NOMO-1 treated with DMSO at 0.1 percent for 48 hours (cell line): Measurements from ENCODE around the gene LTBP2.

Experiments used
- DNase-seq: peaks from one replicate; lab custom pipeline; 2025; ENCODE audit not compliant: unreplicated experiment; lab: John Stamatoyannopoulos, UW

LTBP2 gene

DNA sequence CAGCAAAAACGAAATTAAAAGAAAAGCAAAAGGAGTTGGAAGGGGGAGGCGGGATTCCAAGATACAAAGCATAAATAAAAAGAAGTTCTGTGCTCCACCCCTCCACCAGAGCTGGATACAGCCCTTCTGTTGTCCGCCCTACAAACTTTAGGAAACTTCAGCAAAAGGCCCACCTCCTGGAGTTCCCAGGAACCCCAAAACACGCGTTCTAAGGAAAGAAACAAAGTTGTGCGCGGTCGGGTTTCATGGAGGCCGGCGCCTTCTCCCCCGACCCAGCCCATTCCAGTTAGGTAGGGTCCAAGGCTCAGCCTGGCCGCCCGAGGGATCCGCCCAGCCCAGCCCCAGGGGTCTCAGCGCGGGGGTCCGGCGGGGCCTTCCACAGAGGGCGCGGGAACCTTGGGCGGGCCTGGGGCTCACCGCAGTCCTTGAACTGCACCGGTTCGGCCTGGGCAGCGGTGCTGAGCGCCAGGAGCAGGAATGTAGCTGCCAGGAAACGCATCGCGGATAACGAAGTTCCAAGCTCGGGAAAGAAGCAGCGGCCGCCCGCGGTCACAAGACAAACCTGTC, 119.2 kb downstream of the LTBP2 start, which contains the start of gene NPC2:
TSS of gene NPC2 (minus strand) at position 530 of the 567 bp plus-strand sequence. CDS start at position 499, 31 bp downstream.
- no peak for DNase-seq

DNA sequence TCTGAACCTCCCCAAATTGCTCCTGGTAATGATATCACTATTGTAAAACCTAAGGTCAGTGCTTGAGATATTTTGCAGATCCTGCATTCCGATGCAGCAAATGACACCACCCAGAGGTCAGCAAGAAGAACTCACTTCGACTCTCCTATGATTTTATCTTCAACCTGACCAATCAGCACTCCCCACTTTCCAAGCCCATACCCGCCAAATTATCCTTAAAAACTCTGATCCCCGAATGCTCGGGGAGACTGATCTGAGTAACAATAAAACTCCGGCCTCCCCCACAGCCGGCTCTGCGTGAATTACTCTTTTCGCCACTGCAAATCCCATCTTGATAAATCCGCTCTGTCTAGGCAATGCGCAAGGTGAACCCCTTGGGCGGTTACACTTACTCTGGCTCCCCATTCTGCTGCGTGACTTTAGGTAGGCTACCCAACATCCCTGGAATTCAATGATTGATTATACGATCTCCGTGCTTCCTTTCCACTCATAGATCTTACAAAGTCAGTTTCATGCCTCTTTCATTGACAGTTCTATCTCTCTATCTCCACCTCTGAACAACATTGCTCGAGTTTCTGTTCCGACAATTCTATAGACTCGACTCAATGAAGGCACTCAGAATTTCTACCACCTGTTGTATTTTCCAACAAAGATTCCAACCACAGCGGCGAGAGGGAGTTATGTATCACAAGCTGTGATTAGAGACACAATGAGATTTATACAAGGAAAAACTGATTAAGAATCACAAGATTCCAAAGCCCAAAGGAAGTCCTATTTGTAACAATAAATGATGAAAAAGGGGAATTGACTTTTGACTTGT, 119.9 kb downstream of the LTBP2 start:
- peak; percentile 44 for DNase-seq

DNA sequence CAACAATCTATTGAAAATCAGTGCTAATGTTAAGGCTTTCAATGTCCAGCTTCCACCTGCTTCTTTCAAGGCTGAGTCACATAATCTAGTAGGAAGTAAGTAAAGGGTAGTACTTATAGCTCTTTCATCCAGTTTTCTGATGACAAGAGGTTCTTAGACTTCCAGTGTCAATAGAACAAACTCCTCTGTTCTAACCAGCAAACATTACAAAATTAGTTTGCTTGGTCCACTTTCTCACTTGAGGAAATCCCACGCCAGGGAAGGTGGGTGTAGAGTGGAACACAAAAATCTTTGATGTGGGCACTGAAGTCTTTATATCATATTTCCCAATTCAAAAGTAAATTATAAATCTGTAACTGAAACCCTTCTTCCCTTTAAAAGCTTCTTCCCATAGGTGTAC, 121.6 kb downstream of the LTBP2 start:
- no peak for DNase-seq

DNA sequence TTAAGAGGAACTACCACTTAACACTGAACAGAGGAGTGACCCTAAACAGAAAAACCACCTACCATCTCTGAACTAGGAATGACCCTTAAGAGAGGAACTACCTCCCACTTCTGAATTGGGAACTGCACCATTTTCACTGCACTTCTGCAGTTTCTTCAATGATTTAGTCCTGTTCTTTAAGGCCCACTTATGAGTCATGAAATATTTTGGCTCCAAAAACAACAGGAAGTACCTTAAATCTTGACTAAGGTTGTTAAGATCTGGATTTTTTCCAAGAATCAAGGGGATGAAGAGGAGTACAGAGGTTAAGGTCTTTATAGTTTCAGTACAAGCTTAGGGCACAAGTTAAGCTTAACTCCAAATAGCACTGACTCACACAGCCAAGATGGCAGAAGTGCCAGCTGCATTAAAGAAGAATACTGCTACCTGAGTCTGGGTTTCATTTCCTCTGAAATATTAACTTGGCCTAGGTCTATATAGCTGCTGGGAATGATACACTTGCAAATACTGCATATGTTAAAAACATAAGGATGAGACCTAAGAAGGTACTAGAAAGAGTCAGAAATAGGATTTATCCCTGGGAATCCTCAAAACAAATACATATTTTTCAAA, 123.1 kb downstream of the LTBP2 start:
- peak; percentile 66 for DNase-seq

GRCh38 chr14:74486164-74486563, 125.9 kb downstream of the LTBP2 start:
- DNase-seq: no peak

DNA sequence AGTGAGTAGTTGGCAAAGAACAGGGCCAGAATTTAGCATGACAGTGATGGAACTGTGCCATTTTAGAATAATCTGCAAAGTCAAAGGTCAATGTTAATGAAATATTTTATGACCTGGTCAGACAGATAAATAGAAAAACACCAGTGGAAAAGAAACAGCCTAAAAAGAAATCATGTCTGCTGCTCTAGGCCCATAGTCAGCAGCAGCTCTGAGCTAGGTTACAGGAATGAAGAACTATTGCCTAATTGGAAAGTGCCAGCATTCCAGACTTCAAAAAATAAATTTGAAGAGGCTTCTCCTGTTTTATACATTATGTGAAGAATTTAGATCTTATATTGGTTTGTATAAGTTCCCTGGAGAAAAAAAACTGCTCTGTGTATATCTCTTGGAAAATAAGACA, 128.7 kb downstream of the LTBP2 start:
- no peak for DNase-seq

- no peak for DNase-seq
Observed at GRCh38 chr14:74482571-74482970, 129.5 kb downstream of the LTBP2 start.

DNA sequence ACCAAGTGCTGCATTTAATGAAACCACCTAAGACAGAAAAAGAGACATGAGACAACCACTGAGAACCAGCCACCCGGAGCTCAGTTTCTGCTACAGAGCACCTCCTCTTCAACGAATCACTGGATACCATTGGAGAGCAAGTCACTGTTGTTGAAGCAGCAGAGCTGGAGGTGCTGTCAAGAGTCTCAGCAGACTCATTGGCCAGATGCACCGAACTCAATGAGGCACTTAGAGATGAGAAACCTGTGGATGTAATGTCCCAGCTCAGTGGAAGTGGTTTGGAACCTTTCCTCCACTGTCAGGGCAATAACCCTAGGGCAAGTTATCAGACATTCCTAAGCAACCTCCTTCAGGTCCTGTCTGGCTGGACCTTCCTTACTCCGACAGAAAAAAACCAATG, 132.0 kb downstream of the LTBP2 start:
- no peak for DNase-seq

DNA sequence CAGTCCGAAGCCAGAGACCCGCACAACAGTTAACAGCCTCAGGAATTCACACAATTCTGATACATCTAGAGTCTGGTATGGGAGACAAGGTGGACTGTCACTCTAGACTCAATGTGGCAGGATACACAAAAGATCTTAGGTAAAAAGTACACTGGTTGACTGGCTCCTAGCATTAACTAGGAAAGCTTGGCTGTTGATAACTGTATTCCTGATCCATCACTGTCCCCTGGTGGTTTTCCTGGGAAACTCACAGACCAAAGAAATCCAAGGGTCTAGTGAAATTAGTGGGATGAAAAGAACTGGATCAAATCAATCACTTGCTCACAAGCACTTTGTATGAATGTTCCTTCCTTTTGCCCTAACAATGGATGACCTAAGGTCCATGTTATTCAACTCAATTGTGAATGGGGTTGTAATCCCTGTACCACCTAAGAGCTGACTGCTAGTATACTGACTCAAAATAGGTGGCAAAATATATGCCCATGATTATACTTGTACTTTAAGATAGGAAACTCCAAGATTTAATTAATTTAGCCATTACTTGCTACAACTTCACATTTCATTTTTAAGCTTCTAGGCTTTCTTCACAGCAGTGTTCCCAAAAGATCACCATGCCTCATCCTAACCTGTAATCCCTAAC, 132.9 kb downstream of the LTBP2 start:
- DNase-seq: no peak

GRCh38 chr14:74476607-74477006, 135.4 kb downstream of the LTBP2 start:
- no peak for DNase-seq

DNA sequence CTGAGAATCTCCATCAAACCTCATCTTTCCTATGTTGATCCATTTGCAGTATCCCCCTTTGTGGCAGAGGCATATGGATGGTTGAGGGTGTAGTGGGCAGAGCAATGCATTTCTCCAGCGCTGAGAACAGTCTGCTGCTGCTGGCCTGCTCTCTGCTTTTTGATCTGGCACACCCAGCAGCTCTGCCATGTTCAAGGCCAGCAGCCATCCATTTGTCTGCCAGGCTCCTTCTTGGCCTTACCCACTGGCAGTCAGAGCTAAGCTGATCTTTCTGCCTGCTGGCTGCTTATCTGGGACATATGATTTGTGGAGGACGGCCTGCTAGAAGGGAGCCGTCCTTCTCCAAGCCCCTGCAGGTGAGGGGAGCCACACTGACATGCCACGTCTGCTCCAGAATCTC, 135.9 kb downstream of the LTBP2 start:
- DNase-seq: no peak

DNA sequence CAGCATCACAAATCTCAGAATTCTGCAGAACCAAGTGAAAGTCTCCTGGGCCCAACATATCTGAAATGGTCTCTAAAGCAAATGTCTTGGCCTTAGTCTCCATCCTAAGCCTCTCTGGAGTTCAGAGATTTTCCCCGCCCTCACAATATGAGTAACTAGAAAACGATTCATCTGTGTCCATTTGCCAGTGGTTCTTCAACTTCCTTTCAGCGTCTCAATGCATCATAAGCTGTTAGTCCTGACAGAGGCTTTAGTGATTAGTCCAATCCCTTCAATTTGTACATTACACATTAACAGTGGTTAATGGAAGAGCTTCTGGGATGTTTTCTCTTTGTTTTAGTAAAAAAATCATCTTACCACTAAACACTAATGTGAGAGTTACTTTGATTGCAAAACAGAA, 136.4 kb downstream of the LTBP2 start:
- no peak for DNase-seq

DNA sequence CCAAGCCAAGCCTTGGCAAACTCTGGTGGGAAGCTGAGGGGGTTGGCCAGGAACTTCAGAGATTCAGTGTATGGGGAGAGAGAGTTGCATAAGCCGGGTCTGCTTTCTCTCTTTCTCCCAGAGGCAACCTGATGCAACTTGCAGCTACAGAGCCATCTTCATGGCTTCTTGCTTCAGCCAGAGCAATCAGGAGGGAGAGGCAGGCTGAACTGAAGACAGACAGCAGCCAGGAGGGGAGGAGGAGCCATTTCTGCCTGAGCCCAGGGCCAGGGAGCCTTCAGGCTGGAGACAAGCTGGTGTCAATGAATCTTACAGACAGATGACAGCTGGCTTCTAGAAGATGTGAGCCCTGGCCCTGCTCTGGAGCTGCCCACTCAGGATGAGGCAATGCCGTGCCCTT, 137.7 kb downstream of the LTBP2 start:
- DNase-seq: no peak

- peak; percentile 6 for DNase-seq
Observed at GRCh38 chr14:74472601-74473000, 139.4 kb downstream of the LTBP2 start.

DNA sequence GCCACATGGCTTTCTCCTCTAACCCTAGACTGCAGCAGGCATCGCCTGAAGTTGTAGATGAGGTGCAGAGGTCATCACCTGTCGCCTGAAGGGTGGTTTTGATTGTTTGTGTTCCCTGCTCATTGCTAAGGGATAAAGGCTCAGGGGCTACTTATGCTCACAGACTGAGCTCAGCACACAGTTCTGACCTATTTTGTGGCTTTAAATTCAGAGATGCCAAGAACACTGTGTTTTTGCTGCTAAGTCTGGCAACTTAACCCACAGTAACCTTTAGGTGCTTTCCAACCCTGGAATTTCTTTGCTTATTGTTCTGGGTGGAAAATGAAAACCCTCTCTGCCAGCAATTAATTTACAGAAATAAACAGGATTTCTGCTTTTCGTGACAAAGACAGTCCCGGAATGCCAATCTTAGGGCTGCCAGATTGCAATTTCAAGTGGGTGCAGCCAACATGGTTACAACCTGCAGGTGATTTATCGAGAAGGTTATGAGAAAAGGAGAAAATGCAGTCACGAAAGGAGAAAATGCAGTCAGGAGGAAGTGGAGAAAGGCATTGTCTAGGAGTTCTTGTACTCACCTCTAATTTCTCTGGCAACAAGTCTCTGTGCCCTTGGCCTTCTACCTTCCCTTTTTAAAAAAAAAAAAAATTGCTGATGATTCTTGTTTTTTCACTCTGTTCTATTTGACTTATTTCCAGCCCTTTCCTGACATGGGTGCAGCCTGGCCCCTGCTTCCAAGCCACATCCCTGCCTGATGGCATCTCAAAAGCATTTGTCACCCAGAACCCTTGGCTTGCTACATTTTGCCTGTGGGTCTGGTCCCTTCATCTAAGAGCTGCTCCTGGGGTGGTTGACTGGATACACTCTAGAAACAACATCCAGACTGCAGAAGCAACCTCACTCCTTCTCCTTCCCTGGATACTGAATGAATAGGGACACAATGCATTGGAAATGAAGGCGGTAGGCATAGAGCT, 142.2 kb downstream of the LTBP2 start:
- DNase-seq: no peak

DNA sequence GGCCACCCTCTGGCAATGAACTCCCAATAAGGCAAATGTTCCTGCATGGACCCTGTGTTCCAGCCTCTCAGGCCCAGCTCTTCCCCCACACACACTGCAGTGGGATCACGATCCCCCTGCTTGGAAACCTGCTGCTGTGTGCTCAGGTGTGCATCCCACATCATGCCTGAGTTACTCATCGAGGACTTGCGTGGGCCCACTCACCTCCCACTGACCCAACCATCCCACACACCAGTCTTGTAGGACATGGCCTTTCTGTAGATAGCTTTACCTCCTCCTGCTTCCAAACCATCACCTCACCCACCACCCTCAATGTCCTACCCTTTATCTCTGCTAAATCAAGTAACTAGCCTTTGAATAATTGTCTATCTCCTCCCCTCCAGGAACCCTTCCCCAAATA, 143.5 kb downstream of the LTBP2 start:
- no peak for DNase-seq

- DNase-seq: no peak
Observed at GRCh38 chr14:74465335-74465734, 146.7 kb downstream of the LTBP2 start.

GRCh38 chr14:74464785-74465184, 147.3 kb downstream of the LTBP2 start:
- no peak for DNase-seq

GRCh38 chr14:74463697-74464096, 148.3 kb downstream of the LTBP2 start:
- no peak for DNase-seq

DNA sequence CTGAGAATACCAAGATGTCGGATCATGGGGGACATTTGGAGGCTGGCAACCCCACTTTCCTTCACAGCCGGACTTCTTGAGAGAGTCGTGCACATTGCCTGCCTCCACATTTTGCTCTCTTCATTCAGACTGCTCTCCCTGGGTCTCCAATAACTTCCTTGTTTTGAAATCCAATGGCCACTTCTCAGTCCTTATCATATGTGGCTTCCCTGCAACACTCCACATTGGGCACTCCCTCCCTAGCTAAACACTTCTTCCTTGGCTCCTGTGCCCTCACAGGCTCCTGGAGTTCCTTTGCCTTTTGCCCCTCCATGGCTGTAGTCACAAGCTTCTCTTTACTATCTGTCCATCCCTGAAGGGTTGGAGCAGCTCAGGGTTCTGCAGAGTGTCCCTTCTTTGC, 149.0 kb downstream of the LTBP2 start:
- no peak for DNase-seq

DNA sequence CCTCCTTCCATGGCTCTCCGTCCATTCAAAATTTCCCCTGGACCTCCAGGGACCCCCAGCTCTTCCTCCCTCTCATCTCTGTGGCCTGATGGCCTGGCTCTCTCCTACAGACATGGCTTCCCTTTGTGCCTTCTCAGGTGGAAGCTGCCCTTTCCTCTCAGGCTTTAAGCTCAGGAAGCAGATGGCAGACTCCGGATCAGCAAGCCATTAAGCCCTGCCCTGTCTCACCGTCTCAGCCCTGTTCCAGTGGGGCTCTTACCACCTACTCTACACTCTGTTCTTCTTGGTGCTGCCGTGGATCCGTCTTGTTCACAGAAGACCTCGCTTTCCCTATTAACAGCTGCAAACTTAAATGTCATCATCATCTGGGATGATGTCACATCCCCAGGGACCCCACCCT, 152.1 kb downstream of the LTBP2 start:
- no peak for DNase-seq
